ENCODE data around the gene LRRC4C. TPM values are rescaled to one million over a fixed set of nuclear protein-coding genes. Genes with fewer than 3 reads are reported as not detected.

The LRRC4C gene
- total RNA-seq, 1 donor from 2014 or later = 1.5 TPM

DNA sequence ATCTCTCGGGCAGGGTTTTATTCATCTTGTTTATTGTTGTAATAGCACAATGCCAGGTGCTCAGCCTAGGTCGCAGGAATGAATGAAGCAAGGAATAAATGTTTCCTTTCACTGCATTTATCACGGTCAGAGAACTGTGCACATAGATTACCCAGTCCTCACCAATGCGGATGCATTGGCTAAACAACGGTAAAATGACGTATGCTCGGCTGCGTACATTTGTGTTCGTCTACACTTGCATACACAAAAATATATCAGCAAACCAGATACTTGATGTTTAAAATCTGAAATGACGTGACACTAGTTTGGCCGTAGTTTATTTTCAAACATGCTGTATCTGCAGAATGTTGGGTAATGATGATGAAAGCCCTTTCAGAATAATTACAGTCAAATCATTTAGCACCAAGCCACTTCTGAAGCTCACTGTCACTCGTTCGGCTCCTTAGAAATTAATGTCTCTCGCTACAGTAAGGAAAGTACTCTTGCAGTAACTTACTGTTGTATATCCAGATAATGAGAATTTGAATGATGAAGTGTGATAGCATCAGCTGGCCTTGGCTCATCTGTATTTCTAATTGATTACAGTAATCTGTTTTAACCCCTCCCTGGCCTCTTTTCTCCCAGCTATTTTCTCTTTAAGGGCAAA is 268.9 kb downstream of the LRRC4C start:
- no peaks in the 10 kb centered on the region for H3K36me3 ChIP-seq (ENCODE audit: control insufficient read depth, insufficient read depth, low read length)
- H3K4me3 ChIP-seq (ENCODE audit: low read depth, low read length) = no peak overlapping the region
- no peak for DNase-seq (ENCODE audit: low read depth)
- TF ChIP-seq, protein P1, sequence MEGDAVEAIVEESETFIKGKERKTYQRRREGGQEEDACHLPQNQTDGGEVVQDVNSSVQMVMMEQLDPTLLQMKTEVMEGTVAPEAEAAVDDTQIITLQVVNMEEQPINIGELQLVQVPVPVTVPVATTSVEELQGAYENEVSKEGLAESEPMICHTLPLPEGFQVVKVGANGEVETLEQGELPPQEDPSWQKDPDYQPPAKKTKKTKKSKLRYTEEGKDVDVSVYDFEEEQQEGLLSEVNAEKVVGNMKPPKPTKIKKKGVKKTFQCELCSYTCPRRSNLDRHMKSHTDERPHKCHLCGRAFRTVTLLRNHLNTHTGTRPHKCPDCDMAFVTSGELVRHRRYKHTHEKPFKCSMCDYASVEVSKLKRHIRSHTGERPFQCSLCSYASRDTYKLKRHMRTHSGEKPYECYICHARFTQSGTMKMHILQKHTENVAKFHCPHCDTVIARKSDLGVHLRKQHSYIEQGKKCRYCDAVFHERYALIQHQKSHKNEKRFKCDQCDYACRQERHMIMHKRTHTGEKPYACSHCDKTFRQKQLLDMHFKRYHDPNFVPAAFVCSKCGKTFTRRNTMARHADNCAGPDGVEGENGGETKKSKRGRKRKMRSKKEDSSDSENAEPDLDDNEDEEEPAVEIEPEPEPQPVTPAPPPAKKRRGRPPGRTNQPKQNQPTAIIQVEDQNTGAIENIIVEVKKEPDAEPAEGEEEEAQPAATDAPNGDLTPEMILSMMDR (IDR thresholded peaks at IDR 0.05; ENCODE audit: insufficient read depth, low read length, poor library complexity, severe bottlenecking) = no peak
- H3K27me3 ChIP-seq (ENCODE audit: control insufficient read depth, insufficient read depth, low read length) = no peaks in the 10 kb centered on the region

DNA sequence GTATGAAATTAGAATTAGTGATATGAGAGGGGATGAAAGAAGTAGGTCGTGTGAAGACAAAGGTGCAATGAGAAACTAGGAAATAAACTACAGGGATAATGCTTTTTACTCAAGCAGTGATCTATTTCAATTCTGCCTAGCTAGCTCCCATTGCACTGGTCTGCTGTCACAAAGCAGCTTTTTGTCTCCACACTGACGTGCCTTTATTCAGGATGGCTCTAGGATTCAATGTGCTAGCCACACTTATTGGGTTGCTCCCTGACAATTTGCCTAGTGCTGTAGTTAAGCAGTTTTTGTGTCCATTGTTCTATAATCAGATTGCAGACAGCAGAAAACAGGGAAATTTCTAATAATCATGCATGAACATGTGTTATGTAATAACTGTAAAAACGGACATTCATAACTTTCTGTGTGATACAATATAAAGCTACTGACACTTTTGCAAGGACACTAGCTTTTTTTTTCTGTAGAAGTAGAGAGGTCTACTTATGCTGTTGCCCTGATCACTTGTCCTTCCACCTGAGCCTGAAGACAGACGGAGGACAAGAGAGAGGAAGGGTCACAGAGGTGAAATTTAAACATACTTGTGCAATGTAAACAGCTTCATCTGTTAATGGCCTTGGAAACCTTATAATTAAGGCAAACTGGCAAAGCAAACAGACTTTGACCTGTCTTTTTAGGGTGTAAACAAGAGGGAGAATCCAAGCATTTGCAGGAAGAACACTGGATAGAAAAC is 269.6 kb downstream of the LRRC4C start:
- no peaks in the 10 kb centered on the region for H3K27me3 ChIP-seq (ENCODE audit: control insufficient read depth, insufficient read depth, low read length)
- TF ChIP-seq, protein P1 (IDR thresholded peaks at IDR 0.05; ENCODE audit: insufficient read depth, low read length, poor library complexity, severe bottlenecking) = no peak
- DNase-seq (ENCODE audit: low read depth) = no peak

DNA sequence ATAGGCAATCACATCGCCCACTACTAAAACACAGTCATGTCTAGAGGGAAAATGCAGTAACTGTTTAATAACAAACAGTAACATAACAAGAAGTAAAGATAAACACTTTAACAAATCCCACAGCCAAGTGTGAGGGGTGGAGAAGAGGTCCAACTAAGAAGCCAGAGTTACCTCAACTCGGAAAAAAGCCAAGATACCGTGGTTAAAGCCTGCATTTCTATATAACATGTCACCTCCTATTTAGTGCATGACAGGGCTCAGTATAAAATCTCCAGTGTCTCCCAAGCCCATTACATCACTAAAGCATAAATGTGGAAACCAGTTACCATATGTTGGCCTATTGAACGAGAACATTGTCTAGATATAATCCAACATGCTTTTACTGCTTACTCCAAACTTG is 281.7 kb downstream of the LRRC4C start:
- DNase-seq (ENCODE audit: low read depth) = no peak
- TF ChIP-seq, protein P1 (IDR thresholded peaks at IDR 0.05; ENCODE audit: insufficient read depth, low read length, poor library complexity, severe bottlenecking) = no peak
- Histone ChIP-seq H3K27me3 (ENCODE audit: control insufficient read depth, insufficient read depth, low read length) (no peaks in the 10 kb centered on the region), H3K36me3 (ENCODE audit: control insufficient read depth, insufficient read depth, low read length) (no peaks in the 10 kb centered on the region), H3K4me3 (ENCODE audit: low read depth, low read length) (no peak overlapping the region)

More for the DNA sequence above, 269.6 kb downstream of the LRRC4C start:
- no peak overlapping the region for H3K4me3 ChIP-seq (ENCODE audit: low read depth, low read length)
- H3K36me3 ChIP-seq (ENCODE audit: control insufficient read depth, insufficient read depth, low read length) = no peaks in the 10 kb centered on the region

DNA sequence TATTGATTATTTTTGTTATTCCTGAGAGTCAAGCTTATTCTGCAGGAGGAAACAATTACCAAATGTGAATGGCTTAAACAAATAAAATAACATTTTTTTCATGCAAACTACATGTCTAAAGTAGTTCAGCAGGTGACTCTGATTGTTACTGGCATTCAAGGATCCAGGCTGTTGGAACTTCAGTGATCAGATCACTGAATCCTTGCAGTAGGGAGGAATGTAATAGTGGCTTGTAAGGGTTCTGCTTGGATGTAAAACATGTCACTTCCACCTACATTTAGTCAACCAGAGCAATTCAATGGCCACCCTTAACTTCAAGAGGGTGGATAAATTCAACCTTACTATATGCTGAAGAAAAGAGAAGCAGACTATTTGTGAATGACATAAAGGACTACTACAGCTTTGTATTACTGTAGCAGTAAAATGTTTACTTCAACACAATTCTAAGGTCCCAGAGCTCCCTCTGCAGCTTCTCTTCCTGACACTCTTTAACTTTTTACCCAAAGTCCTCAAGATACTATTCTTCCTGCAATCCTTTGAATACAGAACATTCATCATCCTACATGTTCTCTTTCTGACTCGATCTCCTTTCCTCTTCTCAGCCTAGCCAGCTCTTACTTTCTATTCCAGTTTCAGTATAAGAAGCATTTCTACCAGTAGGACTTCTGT is 284.0 kb downstream of the LRRC4C start:
- Histone ChIP-seq H3K27me3 (ENCODE audit: control insufficient read depth, insufficient read depth, low read length) (no peaks in the 10 kb centered on the region), H3K36me3 (ENCODE audit: control insufficient read depth, insufficient read depth, low read length) (no peaks in the 10 kb centered on the region), H3K4me3 (ENCODE audit: low read depth, low read length) (no peak overlapping the region)
- TF ChIP-seq, protein P1 (IDR thresholded peaks at IDR 0.05; ENCODE audit: insufficient read depth, low read length, poor library complexity, severe bottlenecking) = no peak
- no peak for DNase-seq (ENCODE audit: low read depth)

DNA sequence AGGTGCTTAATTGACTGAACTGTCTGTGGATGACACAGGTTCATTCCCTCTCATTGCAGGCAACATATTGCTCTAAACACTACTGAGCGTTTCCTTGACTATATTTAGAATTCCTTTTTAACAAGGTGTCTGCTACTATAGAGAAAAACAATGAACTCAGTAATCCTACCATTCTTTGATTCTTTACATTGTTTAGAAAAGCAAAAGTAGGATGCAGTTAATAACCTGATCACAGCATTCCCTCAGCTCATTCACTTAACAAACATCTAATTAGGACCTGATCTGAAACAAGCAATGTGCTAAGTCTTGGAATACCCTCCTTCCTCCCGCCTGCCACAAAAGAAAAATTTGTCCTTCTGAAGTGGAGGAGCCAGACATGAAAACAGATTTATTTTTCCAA is 313.1 kb downstream of the LRRC4C start:
- TF ChIP-seq, protein P1 (IDR thresholded peaks at IDR 0.05; ENCODE audit: insufficient read depth, low read length, poor library complexity, severe bottlenecking) = no peak

More for the DNA sequence above, 313.1 kb downstream of the LRRC4C start:
- H3K36me3 ChIP-seq (ENCODE audit: control insufficient read depth, insufficient read depth, low read length) = no peaks in the 10 kb centered on the region
- H3K27me3 ChIP-seq (ENCODE audit: control insufficient read depth, insufficient read depth, low read length) = no peaks in the 10 kb centered on the region
- H3K4me3 ChIP-seq (ENCODE audit: low read depth, low read length) = no peak overlapping the region
- DNase-seq (ENCODE audit: low read depth) = no peak

Data from kidney epithelial cell (primary cell).